Colonic mucosa (tissue), 4 donors: Measurements from ENCODE around the gene PRKAR2A. TPM values are rescaled to one million over a fixed set of nuclear protein-coding genes. Genes with fewer than 3 reads are reported as not detected.
"Not testable (repeated sequence)": the region's sequence is repeated elsewhere in the genome, so short reads cannot be mapped to it uniquely, and the experiment has no call there.

Experiments used
- DNase-seq: peaks from one replicate; pipeline ENCODE4 v3.0.0-alpha.2; 2020
- H3K27ac ChIP-seq: fragments of 200-600 bp; one replicate; pipeline ENCODE4 v1.8.0; 2021
- H3K27me3 ChIP-seq: fragments of 200-600 bp; one replicate; pipeline ENCODE4 v1.8.0; 2021
- H3K36me3 ChIP-seq: fragments of 200-600 bp; one replicate; pipeline ENCODE4 v1.8.0; 2021
- H3K4me1 ChIP-seq: fragments of 200-600 bp; one replicate; pipeline ENCODE4 v1.8.0; 2021; ENCODE audit warnings: mild to moderate bottlenecking
- H3K4me3 ChIP-seq: fragments of 200-600 bp; one replicate; pipeline ENCODE4 v1.8.0; 2021
- H3K9ac ChIP-seq, 2 donors: one replicate each; pipeline ENCODE4 v1.7.0; 2013; ENCODE audit warnings: control low read depth in 2 of 2, low read depth in 2 of 2, low read length in 2 of 2
- H3K9me3 ChIP-seq: fragments of 200-600 bp; one replicate; pipeline ENCODE4 v1.8.0; 2021
- CTCF ChIP-seq: fragments of 200-600 bp; IDR thresholded peaks from one replicate; pipeline ENCODE4 v1.8.0; 2022; ENCODE audit warnings: antibody characterized with exemption, mild to moderate bottlenecking
- intact Hi-C: fragments of 100-400 bp; cut with DNase I; formaldehyde crosslinking; loops from one replicate; pipeline ENCODE4 v1.14.1; 2022
- total RNA-seq, 2 donors: library from RNA; stranded (reverse); fragmentation: NEBNext Ultra II Directional in 1 of 2; extraction: Animal tissue kit (Norgen Biotek cat#: 25700) in 1 of 2; gene quantifications; one replicate each; pipeline ENCODE4 v1.2.1, GENCODE V29; 2021
- donor health status: healthy.
- donor health status: DM: no; HTN: no; CAD: no.
- donor health status: DM: no; HTN: no; CAD: no.

PRKAR2A gene
- total RNA-seq, 2 donors from 2014 or later, result 66.8 to 117 TPM

- Histone ChIP-seq H3K9ac (no peak overlapping the region), H3K4me1 (no peaks in the 10 kb centered on the region), H3K27ac (no peak overlapping the region), H3K36me3 (no peaks in the 10 kb centered on the region), H3K4me3 (no peak overlapping the region), H3K27me3 (no peaks in the 10 kb centered on the region), H3K9me3 (no peaks in the 10 kb centered on the region)
- intact Hi-C loops, result no loop called here
- TF ChIP-seq CTCF, result no peak
- DNase-seq, result no peak
Observed at GRCh38 chr3:48826451-48826850, 21.2 kb downstream of the PRKAR2A start.

GRCh38 chr3:48820612-48821324 lies 26.9 kb downstream of the PRKAR2A start:
- Histone ChIP-seq H3K9me3 (no peaks in the 10 kb centered on the region), H3K4me1 (no peaks in the 10 kb centered on the region), H3K36me3 (no peaks in the 10 kb centered on the region), H3K4me3 (no peak overlapping the region), H3K27ac (no peak overlapping the region), H3K9ac (no peak overlapping the region), H3K27me3 (no peaks in the 10 kb centered on the region)
- no peak for DNase-seq
- no peak for TF ChIP-seq CTCF
- intact Hi-C loops, result no loop called here

- DNase-seq, result no peak
- TF ChIP-seq CTCF, result no peak
- intact Hi-C loops, result no loop called here
- H3K36me3 ChIP-seq, result no peaks in the 10 kb centered on the region
- no peak overlapping the region for H3K27ac ChIP-seq
- H3K9me3 ChIP-seq, result no peaks in the 10 kb centered on the region
- H3K4me1 ChIP-seq, result no peaks in the 10 kb centered on the region
- no peak overlapping the region for H3K9ac ChIP-seq
- no peaks in the 10 kb centered on the region for H3K27me3 ChIP-seq
- no peak overlapping the region for H3K4me3 ChIP-seq
Observed at GRCh38 chr3:48819234-48820221, 28.1 kb downstream of the PRKAR2A start.

- H3K36me3 ChIP-seq, result no peaks in the 10 kb centered on the region
- no peaks in the 10 kb centered on the region for H3K9me3 ChIP-seq
- no peak overlapping the region for H3K9ac ChIP-seq
- no peak for DNase-seq
- no peak overlapping the region for H3K27ac ChIP-seq
- intact Hi-C loops, result no loop called here
- H3K27me3 ChIP-seq, result no peaks in the 10 kb centered on the region
- H3K4me3 ChIP-seq, result no peak overlapping the region
- H3K4me1 ChIP-seq, result no peaks in the 10 kb centered on the region
- TF ChIP-seq CTCF, result no peak
Observed at GRCh38 chr3:48811524-48811923, 36.1 kb downstream of the PRKAR2A start.

- Histone ChIP-seq H3K4me1 (no peaks in the 10 kb centered on the region), H3K4me3 (no peak overlapping the region), H3K9ac (no peak overlapping the region), H3K36me3 (no peaks in the 10 kb centered on the region), H3K27me3 (no peaks in the 10 kb centered on the region), H3K9me3 (no peaks in the 10 kb centered on the region), H3K27ac (no peak overlapping the region)
- TF ChIP-seq CTCF, result no peak
- DNase-seq, result no peak
- intact Hi-C loops, result no loop called here
Observed at GRCh38 chr3:48804930-48805329, 42.7 kb downstream of the PRKAR2A start.

GRCh38 chr3:48800831-48801230 lies 46.8 kb downstream of the PRKAR2A start:
- H3K4me1 ChIP-seq, H3K27ac ChIP-seq, intact Hi-C loops, H3K4me3 ChIP-seq, H3K9me3 ChIP-seq, H3K36me3 ChIP-seq, H3K9ac ChIP-seq, H3K27me3 ChIP-seq, DNase-seq: not testable (repeated sequence)
